Measurements from ENCODE around the gene RNH1. TPM values are rescaled to one million over a fixed set of nuclear protein-coding genes. Genes with fewer than 3 reads are reported as not detected.
"Not testable (repeated sequence)": the region's sequence is repeated elsewhere in the genome, so short reads cannot be mapped to it uniquely, and the experiment has no call there.

RNH1 gene
- total RNA-seq, 1 experiment from 2014 or later = 288 TPM

DNA sequence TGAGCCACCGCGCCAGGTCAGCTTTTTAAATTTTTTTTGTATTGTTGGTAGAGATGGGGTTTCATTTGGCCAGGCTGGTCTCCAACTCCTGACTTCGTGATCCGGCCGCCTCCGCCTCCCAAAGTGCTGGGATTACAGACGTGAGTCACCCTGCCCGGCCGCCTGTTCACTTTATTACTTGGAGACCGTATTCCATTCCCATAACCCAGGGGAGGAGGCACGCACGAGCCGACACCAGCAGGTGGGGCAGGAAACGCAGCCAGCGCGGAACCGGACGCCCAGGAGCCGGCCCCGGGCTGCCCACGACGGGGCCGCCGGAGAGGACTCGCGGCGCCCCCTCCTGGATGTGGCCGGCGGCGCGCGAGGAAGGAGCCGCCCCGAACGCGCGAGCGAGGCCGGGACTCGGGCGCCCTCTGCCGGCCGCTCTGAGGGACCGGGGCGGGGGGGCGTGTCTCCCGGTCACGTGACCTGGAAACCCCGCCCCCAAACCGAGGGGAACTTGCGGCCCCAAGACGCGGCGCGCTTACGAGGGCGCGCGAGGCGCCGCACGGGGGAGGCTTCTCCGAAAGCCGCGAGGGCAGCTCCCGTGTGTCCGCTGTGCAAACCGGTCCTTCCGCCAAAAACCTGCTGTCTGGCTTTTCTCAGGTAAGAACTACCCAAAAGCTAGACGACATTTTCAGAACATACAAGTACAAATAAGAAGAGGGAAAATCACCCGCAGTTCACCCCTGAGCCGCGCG, 11.6 kb upstream of the RNH1 start:
- intact Hi-C loops (cut with micrococcal nuclease) = loop anchor here (1.0 to 5.0 kb wide), 4 partner anchors 11 to 126 kb away; partner anchors contain the start of genes PKP3 and RNH1

GRCh38 chr11:516918-517685, 10.1 kb upstream of the RNH1 start:
- not testable (repeated sequence) for DNase-seq (ENCODE audit: unreplicated experiment); H3K9me3 Mint-ChIP-seq (ENCODE audit: unreplicated experiment); BruUV-seq (replicated peaks); H3K4me3 Mint-ChIP-seq (ENCODE audit: unreplicated experiment); H3K27me3 Mint-ChIP-seq (ENCODE audit: insufficient read depth, unreplicated experiment)
- ChIA-PET POLR2A (interaction anchor here (1.1 to 6.3 kb wide), 4 partner anchors 12 to 67 kb away, joined by 3 to 81 read pairs (median 7); partner anchors contain the start of genes PTDSS2 and RNH1), CTCF (interaction anchor here (1.0 to 2.6 kb wide), 2 partner anchors 12 to 15 kb away, joined by 4 to 34 read pairs; partner anchors contain the start of gene RNH1)
- H3K27ac Mint-ChIP-seq (ENCODE audit: low read depth, unreplicated experiment) = peak overlapping the region; percentile 35
- intact Hi-C loops (cut with micrococcal nuclease) = loop anchor here (5.0 kb wide), 1 partner anchor 125 kb away; the partner anchor contains the start of gene PKP3
- peaks cover 40% of the 10 kb centered on the region for H3K36me3 Mint-ChIP-seq (ENCODE audit: insufficient read depth, unreplicated experiment)
- peaks cover 10% of the 10 kb centered on the region for H3K4me1 Mint-ChIP-seq (ENCODE audit: insufficient read depth, unreplicated experiment)

More for the DNA sequence above, 11.6 kb upstream of the RNH1 start:
- Mint-ChIP-seq H3K36me3 (ENCODE audit: insufficient read depth, unreplicated experiment) (peaks cover 34% of the 10 kb centered on the region), H3K9me3 (ENCODE audit: unreplicated experiment) (no peaks in the 10 kb centered on the region), H3K27me3 (ENCODE audit: insufficient read depth, unreplicated experiment) (no peaks in the 10 kb centered on the region), H3K27ac (ENCODE audit: low read depth, unreplicated experiment) (peak overlapping the region; percentile 85), H3K4me1 (ENCODE audit: insufficient read depth, unreplicated experiment) (peaks cover 10% of the 10 kb centered on the region), H3K4me3 (ENCODE audit: unreplicated experiment) (peak overlapping the region; percentile 60)
- no TSS peak for BruUV-seq (replicated peaks)
- ChIA-PET CTCF (interaction anchor here (0.6 to 2.6 kb wide), 19 partner anchors 10 to 442 kb away, joined by 3 to 34 read pairs (median 3); partner anchors contain the start of genes PKP3 and RNH1), POLR2A (interaction anchor here (0.5 to 6.3 kb wide), 6 partner anchors 14 to 324 kb away, joined by 3 to 81 read pairs (median 4); partner anchors contain the start of genes PTDSS2 and RNH1)
- peak; percentile 98 for TF ChIP-seq CTCF (IDR thresholded peaks at IDR 0.05; ENCODE audit: unreplicated experiment)
- DNase-seq (ENCODE audit: unreplicated experiment) = peak; percentile 98

- Mint-ChIP-seq H3K4me1 (ENCODE audit: insufficient read depth, unreplicated experiment) (peaks cover 10% of the 10 kb centered on the region), H3K4me3 (ENCODE audit: unreplicated experiment) (no peak overlapping the region), H3K27me3 (ENCODE audit: insufficient read depth, unreplicated experiment) (no peaks in the 10 kb centered on the region), H3K27ac (ENCODE audit: low read depth, unreplicated experiment) (peak overlapping the region; percentile 91), H3K36me3 (ENCODE audit: insufficient read depth, unreplicated experiment) (peaks cover 42% of the 10 kb centered on the region), H3K9me3 (ENCODE audit: unreplicated experiment) (no peaks in the 10 kb centered on the region)
- intact Hi-C loops (cut with micrococcal nuclease) = loop anchor here (5.0 kb wide), 1 partner anchor 124 kb away; the partner anchor contains the start of gene PKP3
- ChIA-PET CTCF (interaction anchor here (0.8 kb wide), 1 partner anchor 67 kb away, joined by 6 read pairs; no protein-coding TSS in a partner anchor), POLR2A (interaction anchor here (0.7 to 6.3 kb wide), 5 partner anchors 11 to 123 kb away, joined by 3 to 81 read pairs (median 4); partner anchors contain the start of gene RNH1)
- TF ChIP-seq CTCF (IDR thresholded peaks at IDR 0.05; ENCODE audit: unreplicated experiment) = no peak
- BruUV-seq (replicated peaks) = no TSS peak
- DNase-seq (ENCODE audit: unreplicated experiment) = no peak
Measured at GRCh38 chr11:516400-516799, 9.4 kb upstream of the RNH1 start.

GRCh38 chr11:515131-515530, 8.1 kb upstream of the RNH1 start:
- ChIA-PET CTCF (no interaction called here), POLR2A (interaction anchor here (0.6 to 6.3 kb wide), 13 partner anchors 10 to 1259 kb away, joined by 3 to 81 read pairs (median 4); partner anchors contain the start of genes PSMD13, PTDSS2, RNH1 and SIRT3)
- Mint-ChIP-seq H3K27ac (ENCODE audit: low read depth, unreplicated experiment) (peak overlapping the region; percentile 91), H3K36me3 (ENCODE audit: insufficient read depth, unreplicated experiment) (peaks cover 42% of the 10 kb centered on the region), H3K27me3 (ENCODE audit: insufficient read depth, unreplicated experiment) (no peaks in the 10 kb centered on the region), H3K4me3 (ENCODE audit: unreplicated experiment) (peak overlapping the region; percentile 25), H3K4me1 (ENCODE audit: insufficient read depth, unreplicated experiment) (peaks cover 10% of the 10 kb centered on the region), H3K9me3 (ENCODE audit: unreplicated experiment) (no peaks in the 10 kb centered on the region)
- BruUV-seq (replicated peaks) = no TSS peak
- intact Hi-C loops (cut with micrococcal nuclease) = loop anchor here (5.0 kb wide), 1 partner anchor 123 kb away; the partner anchor contains the start of gene PKP3
- TF ChIP-seq CTCF (IDR thresholded peaks at IDR 0.05; ENCODE audit: unreplicated experiment) = no peak
- DNase-seq (ENCODE audit: unreplicated experiment) = peak; percentile 85
